ENCODE results near the gene HLF.

The HLF gene

GRCh38 chr17:55224746-55225145 is 40.0 kb upstream of the HLF start:
- no peak overlapping the region for H3K4me3 ChIP-seq (ENCODE audit: low read depth, low read length)
- no peak for TF ChIP-seq CTCF (IDR thresholded peaks at IDR 0.05; ENCODE audit: control insufficient read depth, extremely low read depth, insufficient read depth)
- DNase-seq (ENCODE audit: low read depth): no peak

- no peak for TF ChIP-seq CTCF (IDR thresholded peaks at IDR 0.05; ENCODE audit: control insufficient read depth, extremely low read depth, insufficient read depth)
- no peak overlapping the region for H3K4me3 ChIP-seq (ENCODE audit: low read depth, low read length)
- DNase-seq (ENCODE audit: low read depth): no peak
These were observed 39.5 kb upstream of the HLF start for GRCh38 chr17:55225237-55225636.

GRCh38 chr17:55228683-55229192 is 36.0 kb upstream of the HLF start:
- no peak overlapping the region for H3K4me3 ChIP-seq (ENCODE audit: low read depth, low read length)
- no peak for DNase-seq (ENCODE audit: low read depth)
- no peak for TF ChIP-seq CTCF (IDR thresholded peaks at IDR 0.05; ENCODE audit: control insufficient read depth, extremely low read depth, insufficient read depth)

GRCh38 chr17:55229276-55229675 is 35.5 kb upstream of the HLF start:
- TF ChIP-seq CTCF (IDR thresholded peaks at IDR 0.05; ENCODE audit: control insufficient read depth, extremely low read depth, insufficient read depth): no peak
- no peak for DNase-seq (ENCODE audit: low read depth)
- H3K4me3 ChIP-seq (ENCODE audit: low read depth, low read length): no peak overlapping the region

- no peak overlapping the region for H3K4me3 ChIP-seq (ENCODE audit: low read depth, low read length)
- DNase-seq (ENCODE audit: low read depth): no peak
- no peak for TF ChIP-seq CTCF (IDR thresholded peaks at IDR 0.05; ENCODE audit: control insufficient read depth, extremely low read depth, insufficient read depth)
These were observed 34.0 kb upstream of the HLF start for GRCh38 chr17:55230716-55231115.

- DNase-seq (ENCODE audit: low read depth): no peak
- no peak for TF ChIP-seq CTCF (IDR thresholded peaks at IDR 0.05; ENCODE audit: control insufficient read depth, extremely low read depth, insufficient read depth)
- H3K4me3 ChIP-seq (ENCODE audit: low read depth, low read length): no peak overlapping the region
These were observed 30.9 kb upstream of the HLF start for GRCh38 chr17:55233840-55234239.

GRCh38 chr17:55236316-55236715 is 28.4 kb upstream of the HLF start:
- H3K4me3 ChIP-seq (ENCODE audit: low read depth, low read length): no peak overlapping the region
- no peak for TF ChIP-seq CTCF (IDR thresholded peaks at IDR 0.05; ENCODE audit: control insufficient read depth, extremely low read depth, insufficient read depth)
- no peak for DNase-seq (ENCODE audit: low read depth)
